GM10847 (cell line): Measurements from ENCODE around the gene PLPPR1.

ENCODE experiments used
- POLR2A ChIP-seq: IDR thresholded peaks from 2 replicates; pipeline ENCODE4 v1.6.1; 2011; ENCODE audit not compliant: insufficient read length; ENCODE audit errors: extremely low read depth

PLPPR1 gene

DNA sequence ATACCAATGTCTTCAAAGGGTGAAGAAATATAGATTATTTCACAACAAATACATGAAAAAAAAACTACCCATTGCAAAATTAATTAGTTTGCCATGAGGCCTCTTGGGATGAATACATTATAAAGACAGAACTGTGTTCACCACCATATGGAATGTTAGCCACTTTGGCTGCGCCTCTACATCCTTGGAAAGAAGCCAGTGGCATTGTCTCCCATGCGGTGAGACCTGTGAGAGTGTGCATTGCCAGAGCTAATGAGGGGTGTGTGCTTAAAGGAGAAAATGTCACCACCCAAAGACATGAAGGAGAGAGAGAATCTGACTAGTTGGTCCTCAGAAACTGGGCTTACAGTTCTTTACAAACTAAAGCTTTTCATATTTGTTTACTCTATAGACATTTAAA is 110.6 kb downstream of the PLPPR1 start:
- no peak for TF ChIP-seq POLR2A

DNA sequence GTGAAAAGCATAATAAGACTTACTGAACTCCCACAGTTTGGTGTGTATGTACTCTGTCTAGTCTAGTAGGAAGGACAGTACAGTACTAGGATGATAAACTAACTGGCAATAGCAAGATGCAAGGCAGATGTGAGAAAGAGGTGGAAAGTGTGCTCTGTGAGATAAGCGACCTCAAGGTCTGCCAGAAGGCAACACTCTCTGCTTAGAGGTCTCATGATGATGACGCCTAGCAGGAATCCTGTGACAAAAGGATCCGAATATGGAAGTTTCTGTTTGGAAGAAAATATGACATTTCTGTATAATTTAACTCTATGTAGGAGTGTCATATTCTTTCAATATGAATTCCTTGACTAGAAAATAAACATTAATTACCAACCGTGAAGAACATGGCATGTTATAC is 112.2 kb downstream of the PLPPR1 start:
- TF ChIP-seq POLR2A = no peak

DNA sequence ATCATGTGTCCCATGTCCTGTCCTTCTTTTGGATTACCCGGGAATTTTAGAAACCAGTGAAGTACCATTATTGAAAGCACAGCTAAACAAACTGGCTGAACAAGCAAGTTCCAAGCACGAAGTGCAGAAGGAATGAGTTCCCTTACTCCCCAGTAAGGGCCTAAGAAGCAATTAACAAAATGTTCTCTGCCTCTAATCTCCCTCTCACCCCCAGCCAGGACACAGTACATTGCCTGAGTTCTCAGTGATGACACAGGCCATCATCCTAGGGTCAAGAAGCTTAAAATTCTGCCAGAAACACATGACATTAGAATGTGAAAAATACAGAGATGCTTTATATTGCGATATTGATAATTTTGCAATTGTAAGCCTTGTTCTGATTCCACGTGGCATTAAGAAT is 118.0 kb downstream of the PLPPR1 start:
- no peak for TF ChIP-seq POLR2A

DNA sequence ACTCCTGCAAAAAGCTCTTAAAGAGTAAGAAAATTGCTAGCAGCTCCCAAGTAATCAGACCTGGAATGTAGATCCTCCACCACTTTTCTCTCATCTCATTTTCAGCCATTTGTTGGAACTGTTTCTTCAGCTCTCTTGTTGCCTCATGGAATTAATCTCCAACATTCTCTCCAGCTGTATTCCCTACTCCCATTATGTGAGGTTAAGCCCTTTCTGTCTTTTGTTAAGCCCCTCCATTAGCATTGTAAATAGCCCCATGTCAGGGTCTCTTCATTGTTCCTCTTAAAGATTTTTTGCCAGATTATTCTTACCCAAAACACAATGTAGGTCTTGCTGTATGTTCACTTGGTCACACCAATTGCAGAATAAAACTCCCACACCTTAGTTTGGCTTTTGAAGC is 119.8 kb downstream of the PLPPR1 start:
- TF ChIP-seq POLR2A = no peak

DNA sequence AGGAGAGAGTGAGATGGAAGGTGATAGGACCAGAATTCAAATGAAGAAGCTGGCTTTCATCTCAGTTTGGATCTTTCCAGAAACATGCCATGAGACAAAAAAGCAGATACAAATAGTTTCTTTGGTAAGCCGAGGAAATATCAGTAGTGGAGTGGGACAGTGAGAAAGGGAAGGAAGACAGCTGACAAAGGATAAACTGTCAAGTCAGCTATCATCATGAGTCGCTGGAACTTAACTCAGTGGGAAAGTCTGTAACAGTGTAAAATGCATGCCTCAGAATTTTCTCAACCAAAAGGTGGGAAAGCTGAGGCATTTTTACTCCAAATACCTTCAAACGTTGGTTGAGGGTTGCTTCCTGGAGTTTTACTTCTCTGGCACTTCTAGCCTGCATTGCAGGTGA is 129.8 kb downstream of the PLPPR1 start:
- TF ChIP-seq POLR2A = no peak

DNA sequence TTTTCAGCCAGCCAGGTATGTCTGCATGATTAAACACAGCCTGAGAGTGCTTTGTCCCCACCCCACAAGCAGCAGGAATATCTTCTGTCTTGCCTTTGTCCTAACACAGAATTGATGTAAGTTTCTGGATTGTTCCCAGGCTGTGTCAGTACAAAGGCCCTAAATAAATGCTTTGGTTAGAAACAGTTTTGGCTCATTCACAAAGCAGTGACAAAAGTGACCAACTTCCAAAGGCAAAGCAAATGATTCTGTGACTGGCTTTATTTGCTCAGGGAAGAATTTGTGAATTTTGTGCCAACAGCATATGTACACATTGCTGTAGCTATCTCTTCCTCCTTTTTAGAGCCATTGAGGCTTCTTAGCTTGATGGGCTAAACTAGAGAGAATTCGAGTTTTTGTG is 133.7 kb downstream of the PLPPR1 start:
- TF ChIP-seq POLR2A = no peak

DNA sequence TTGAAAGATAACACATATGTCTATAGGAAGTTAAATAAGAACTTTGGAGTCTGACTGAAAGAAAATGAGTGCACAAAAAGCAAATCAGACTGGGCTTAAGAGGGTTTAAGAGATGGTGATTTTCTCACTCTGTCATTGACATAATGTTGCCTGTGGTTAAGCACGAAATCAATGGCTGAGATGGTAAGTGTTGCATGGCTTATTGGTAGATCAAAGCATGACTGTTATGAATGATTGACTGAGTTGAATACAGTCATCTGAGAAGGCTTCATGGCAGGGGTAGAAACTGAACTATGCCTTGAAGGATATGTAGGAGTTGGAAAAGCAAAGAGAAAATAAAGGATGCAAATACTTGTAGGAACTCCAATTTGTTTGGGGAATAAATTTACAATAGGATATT is 136.6 kb downstream of the PLPPR1 start:
- no peak for TF ChIP-seq POLR2A

DNA sequence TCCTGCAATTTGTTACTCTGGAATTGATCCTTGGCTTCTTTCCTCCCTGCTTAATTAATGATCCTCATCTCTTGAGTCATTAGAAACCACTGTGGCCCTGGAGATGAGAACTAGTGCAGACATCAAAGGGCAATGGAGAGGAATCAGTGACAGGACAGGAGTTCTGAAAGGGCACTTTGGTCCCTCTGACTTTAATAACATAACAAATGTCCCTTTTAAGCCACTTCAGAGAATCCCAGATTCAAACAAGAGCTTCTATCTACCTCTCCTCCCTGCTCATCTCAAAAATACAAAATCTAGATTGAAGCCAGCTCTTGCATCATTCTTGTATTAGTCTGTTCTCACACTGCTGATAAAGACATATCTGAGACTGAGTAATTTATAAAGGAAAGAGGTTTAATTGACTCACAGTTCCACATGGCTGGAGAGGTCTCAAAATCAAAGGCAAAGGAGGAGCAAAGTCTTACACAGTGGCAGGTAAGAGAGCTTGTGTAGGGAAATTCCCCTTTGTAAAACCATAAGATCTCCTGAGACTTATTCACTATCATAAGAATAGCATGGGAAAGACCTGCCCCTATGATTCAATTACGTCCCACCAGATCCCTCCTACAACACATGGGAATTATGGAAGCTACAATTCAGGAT is 139.1 kb downstream of the PLPPR1 start:
- no peak for TF ChIP-seq POLR2A

DNA sequence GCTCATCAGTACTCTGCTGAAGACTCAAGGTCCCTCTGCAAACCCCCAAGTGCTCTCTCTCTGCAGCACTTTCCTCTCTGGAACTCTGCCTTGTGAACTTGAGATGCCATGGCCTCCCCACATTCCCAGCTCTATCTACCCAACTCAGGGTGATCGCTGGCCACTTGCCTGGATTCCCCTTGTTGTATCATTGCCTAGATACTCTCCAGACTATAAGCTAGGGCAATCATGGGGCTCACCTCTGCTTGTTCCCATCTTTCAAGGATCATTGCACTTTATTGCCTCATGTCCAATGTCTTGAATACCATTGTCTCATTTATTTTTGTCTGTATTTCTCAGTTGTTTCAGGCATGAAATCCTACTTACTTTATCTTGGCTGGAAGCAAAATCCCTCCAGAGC is 144.1 kb downstream of the PLPPR1 start:
- TF ChIP-seq POLR2A = no peak

DNA sequence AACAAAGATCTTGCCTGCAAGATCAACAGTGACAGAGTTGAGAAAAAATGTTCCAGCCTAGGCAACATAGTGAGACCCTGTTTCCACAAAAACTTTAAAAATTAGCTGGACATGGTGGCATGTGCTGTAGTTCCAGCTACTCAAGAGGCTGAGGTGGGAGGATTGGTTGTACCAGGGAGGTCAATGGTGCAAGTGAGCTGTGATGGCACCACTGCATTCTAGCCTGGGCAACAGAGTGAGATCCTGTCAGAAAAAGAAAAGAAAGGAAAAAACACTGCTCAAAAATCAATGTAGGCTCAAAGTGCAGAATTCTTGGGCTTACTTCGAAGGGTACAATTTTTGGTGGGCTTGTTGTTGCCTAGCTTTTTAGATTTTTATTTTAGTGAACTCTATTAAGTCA is 145.4 kb downstream of the PLPPR1 start:
- no peak for TF ChIP-seq POLR2A

DNA sequence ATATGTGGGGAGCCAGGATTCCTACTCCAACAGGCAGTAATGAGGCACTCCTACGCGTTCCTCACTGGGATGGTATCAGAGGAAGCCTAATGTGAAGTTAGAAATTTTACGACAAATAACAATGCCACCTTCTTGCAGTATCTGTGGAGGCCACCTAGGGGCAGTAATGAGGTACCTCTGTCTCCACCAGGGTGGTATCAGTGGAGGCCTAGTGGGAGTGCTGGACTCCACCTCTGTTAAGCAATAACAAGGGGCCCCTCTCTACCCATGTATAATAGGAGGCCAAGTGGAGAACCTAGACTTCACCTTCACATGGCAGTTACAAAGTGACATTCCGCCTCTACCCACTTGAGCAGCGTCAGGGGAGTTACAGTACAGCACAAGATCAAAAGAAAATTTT is 147.9 kb downstream of the PLPPR1 start:
- no peak for TF ChIP-seq POLR2A

DNA sequence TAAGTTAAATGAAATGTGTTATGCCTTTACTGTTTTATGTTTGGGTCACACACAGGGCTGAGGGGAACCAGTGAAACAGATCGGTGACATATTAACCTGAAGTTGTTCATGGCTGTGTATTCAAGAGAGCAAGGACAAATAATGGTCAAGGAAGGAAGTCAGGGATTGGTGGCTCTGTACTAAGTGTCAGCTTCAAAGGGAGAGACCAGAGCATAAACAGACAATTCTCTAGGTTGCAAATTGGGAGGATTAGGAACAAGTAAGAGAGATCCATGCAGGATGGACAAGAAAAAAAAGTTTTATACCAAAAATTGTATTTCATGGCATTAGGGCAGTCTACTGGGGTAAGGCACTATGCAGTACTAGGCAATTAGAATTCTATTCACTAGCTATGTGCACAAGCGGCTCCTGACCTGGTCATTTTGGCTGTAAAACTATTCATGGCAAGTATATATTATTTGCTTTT is 156.3 kb downstream of the PLPPR1 start:
- no peak for TF ChIP-seq POLR2A

DNA sequence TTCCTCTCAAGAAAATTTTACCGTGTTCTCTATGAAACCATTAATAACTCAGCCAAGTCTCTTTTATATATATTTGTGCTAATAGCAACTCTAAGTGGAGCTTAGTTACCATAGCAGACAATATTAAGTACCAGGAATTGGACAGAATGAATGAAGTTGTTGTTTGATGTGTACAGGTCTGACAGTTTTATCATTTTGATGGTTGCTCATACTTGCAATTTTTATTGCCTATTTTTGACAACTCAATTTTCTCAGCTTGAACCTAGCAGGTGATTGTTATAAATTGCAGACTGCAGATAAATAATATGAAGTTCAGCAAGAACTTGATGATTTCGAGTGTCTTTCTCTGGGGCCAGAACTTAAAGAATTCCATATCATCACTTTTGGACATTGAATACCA is 163.2 kb downstream of the PLPPR1 start:
- TF ChIP-seq POLR2A = no peak

DNA sequence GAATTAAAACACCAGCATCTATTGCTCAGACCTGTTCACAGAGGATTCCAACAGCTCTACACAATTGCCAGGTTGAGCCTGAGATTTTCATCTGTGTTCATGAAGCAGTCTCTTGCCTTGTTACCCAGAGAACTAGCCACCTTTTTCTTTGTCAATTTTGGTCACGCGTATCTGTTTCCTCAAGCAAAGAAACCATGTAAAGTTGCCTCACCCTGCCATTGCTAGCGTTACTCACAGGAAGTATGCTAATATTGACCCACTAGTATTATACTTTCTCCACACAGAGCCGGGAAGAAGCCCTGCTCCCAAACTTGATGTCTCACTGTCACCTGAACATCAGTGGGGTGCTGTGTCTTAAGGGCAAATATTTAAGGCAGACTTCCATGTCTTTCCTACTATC is 168.5 kb downstream of the PLPPR1 start:
- TF ChIP-seq POLR2A = no peak

DNA sequence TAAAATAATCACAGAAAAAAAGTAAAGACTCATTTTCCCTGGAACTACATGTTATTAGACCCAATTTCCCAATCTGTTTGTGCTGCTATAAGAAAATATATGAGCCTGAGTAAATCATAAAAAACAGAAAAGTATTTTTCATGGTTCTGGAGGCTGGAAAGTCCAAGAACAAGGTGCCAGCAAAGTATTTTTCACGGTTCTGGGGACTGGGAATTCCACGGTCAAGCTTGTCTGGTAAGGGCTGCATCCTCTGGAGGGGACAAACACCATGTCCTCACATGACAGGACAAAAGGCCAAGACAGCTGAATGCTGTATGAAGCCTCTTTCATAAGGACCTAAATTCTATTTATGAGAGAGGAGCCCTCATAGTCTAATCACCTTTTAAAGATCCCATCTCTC is 172.3 kb downstream of the PLPPR1 start:
- TF ChIP-seq POLR2A = no peak

DNA sequence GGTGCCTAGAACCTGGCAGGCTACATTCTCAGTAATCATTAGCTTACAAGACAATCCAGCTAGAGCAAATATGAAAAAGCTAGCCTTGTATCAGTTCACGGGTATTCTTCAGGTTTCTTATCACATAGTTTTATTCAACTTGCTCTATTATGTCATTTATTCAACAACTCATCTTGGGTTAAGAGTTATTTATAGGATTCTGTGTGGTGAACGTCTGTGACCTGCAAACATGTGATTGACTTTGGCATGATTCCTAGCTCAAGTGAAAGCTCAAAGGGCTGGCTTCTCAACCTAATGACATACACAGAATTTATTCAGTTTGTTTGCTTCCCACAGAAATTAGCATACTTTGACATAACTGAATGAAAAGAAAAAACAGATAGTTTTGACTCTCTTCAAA is 173.1 kb downstream of the PLPPR1 start:
- TF ChIP-seq POLR2A = no peak

DNA sequence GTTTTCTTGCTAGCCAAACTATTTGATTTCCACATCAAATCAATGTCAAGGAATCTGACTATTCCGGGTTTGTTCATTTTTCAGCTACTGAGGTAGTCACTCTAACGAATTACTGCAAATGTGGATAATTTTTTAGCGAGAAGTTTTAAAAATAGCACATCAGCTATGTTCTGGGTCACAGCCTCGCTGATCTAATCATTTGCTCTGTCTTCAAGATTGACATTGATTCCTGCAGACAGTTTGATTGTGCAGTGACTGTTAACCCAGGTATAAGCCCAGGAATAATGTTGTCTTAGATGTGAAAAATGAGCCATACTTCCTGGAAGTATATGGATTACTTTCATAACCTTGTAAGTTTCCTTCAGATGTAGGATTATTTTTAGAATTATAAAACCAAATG is 181.1 kb downstream of the PLPPR1 start:
- TF ChIP-seq POLR2A = no peak

DNA sequence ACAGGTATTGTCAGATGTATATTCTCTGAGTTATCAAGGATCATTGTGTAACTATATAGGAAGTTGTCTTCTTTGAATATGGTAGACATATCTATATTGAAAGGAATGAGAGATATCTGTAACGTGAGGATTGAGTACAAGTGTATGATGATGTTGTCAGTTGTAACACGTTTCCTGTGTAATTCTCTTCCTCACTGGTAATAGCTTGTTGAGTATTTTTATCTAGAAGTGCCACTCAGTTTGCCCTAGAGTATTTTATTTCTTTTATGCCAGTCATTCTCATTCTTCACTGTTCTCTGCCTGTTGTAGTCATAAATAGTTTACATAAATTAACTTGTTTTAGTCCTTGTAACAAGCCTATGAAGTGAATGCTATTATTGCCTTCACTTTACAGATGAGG is 184.1 kb downstream of the PLPPR1 start:
- no peak for TF ChIP-seq POLR2A

DNA sequence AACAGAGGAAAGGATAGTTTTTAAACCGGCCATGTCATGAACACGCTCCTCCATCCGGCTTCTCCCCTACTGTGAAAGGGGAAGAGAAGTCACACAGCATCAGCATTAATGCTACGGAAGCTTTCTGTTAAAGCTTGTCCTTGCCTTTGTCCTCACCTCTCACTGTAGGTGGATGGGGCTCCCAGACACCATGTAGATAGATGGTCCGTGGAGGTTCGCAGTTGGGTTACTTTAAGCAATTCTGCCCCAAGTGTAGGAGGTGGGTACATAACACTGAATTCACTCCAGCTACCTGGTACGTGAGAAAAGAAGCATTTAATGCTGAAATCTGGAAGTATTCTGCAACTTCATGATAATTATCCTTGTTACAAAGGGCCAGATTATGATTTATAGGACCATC is 190.5 kb downstream of the PLPPR1 start:
- no peak for TF ChIP-seq POLR2A
